Measurements from ENCODE around the gene ASPHD2. TPM values are rescaled to one million over a fixed set of nuclear protein-coding genes. Genes with fewer than 3 reads are reported as not detected.
"Not testable (repeated sequence)": the region's sequence is repeated elsewhere in the genome, so short reads cannot be mapped to it uniquely, and the experiment has no call there.

Gene ASPHD2, protein sequence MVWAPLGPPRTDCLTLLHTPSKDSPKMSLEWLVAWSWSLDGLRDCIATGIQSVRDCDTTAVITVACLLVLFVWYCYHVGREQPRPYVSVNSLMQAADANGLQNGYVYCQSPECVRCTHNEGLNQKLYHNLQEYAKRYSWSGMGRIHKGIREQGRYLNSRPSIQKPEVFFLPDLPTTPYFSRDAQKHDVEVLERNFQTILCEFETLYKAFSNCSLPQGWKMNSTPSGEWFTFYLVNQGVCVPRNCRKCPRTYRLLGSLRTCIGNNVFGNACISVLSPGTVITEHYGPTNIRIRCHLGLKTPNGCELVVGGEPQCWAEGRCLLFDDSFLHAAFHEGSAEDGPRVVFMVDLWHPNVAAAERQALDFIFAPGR
- total RNA-seq, result 0.32 TPM
- long read RNA-seq, partial matches to known transcripts, result 0 of 1 reads
- long read RNA-seq, other reads (novel, unspliced or antisense), result 0 of 1 reads

DNA sequence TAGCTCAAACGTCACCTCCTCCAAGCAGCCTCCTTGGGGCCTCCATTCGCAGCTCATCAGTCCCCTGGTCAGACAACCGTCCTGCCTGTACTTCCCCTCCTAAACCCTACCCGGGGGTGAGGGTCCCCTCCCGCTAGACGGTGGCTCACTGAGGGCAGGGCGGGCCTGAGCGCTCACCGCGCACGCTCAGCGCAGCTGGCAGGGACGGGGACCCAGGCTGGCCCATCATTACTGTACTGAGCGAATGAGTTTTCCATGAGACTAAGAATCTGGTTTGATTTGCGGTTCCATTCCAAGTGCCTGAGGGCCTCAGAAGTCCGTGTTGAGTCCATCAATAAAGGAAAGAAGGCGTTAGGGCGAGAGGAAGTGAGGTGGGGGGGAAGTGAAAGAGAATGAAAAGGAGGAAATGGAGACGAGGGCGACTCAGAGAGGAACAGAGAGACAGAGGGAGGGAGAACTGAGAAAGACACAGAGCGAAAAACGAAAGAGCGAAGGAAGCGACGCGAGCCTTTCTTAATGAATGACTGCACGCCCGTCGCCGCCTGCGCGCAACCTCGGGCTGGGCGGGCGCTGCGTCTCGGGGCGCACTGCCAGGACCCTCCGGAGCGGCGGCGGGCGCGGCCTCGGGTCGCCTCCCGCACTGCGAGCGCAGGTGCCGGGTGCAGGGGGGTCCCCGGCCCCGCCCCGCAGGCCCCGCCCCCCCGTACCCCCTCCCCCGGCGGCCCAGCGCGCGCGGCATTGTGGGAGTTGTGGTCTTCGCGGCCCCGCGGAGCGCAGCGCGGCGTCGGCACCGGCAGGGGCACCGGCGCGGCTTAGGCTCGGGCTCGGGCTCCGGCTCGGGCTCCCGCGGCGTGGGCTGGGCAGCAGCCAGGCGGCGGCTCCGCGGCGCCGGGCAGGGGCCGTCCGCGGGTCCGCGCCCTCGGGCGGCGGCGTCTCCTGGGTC, at the start of gene ASPHD2:
TSS of gene ASPHD2 (plus strand) at position 746 of the 943 bp plus-strand sequence. CDS start 4,356 bp downstream, outside the sequence.
- intact Hi-C loops (cut with DNase I), result no loop called here
- no peak for DNase-seq (ENCODE audit: low spot score)

DNA sequence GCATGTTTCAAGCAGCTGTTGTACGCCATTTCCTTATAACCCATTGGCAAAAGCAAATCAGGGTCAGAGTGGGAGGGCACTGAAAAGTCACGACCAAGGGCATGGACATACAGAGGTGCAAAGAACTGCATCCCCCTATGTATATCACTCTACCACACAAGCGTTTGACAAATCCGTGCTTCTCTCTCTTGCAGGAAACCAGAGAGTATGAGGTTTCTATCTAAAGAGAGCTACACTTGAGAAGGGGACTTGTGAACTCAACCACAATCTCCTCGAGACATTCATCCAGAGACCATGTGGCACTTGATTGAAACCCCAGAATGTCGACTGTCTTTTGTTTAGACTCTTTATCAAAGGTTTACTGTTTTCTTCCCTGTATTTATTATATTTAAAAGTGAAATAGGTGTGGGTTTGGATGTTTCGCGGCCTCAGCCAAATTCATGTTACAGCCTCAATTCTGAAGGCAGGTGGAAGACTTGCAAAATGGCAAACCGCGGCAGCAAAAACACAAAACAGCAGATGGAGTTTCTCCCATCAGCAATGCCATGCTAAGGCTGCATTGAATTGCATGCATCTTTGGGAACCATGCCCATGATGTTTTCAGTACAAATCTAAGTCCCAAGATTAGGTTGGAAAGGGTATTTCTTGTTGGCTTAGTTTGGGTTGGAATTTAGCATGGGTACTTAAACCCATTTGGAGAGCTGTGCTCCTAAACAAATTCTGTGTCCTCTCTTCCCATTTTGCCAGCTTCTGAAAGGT, 48.8 kb upstream of the ASPHD2 start:
- DNase-seq (ENCODE audit: low spot score), result no peak
- intact Hi-C loops (cut with DNase I), result no loop called here

DNA sequence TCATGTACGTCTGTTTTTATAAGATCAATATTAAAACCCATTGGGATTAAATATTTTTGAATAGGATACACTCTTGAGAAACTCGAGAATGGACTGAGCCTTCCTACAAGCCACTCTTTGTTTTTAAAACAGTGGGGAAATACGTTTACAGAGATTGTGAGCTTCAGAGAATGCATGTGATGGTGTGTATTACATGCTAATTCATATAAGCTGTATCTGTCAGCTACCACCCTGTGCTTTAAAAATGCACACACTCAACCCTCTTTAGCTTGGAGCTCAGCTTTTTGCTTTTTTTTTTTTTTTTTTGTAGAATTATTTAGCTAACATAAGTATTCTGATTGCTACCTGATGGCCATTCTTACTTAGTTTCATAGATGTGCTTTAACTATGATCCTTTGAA, 46.3 kb upstream of the ASPHD2 start:
- intact Hi-C loops (cut with DNase I), result no loop called here
- no peak for DNase-seq (ENCODE audit: low spot score)

DNA sequence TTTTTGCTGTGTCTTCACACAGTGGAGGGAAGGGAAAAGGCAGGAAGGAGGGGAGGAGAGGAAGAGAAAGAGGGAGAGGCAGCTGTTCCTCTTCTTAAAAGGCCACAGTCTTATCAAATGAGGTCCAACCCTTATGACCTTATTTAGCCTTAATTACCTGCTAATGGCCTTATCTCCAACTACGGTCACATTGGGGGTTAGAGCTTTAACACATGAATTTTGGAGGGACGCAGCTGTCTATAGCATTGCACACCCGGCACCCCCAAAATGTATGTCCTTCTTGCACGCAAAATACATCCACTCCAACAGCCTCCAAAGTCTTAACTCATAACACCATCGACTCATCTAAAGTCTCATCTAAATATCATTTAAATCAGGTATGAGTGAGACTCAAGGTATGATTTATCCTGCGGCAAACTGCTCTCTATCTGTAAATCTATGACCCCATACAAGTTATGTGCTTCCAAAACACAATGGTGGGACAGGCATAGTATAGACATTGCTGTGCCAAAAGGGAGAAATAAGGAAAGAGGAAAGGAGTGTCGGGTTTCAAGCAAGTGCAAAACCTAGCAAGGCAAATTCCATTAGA, 45.0 kb upstream of the ASPHD2 start:
- DNase-seq (ENCODE audit: low spot score), result no peak
- intact Hi-C loops (cut with DNase I), result no loop called here

DNA sequence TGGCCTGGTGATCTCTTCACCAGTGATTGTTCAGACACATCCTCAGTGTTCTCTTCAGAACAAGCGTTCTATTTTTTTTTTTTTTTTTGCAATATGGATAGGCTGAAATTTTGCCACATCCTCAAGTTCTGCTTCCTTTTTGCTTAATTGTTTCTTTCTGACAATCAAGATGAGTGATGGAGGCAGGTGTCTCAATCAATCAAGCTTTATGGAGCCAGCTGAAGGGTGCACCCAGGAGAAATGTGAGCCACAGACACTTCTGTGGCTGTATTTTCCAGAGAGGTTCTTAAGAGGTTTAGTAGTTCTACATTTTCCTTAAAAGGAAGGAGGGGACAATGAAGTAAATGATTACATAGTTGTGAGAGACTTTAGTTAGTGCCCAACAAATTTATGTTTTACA, 43.9 kb upstream of the ASPHD2 start:
- DNase-seq (ENCODE audit: low spot score), result no peak
- intact Hi-C loops (cut with DNase I), result no loop called here

DNA sequence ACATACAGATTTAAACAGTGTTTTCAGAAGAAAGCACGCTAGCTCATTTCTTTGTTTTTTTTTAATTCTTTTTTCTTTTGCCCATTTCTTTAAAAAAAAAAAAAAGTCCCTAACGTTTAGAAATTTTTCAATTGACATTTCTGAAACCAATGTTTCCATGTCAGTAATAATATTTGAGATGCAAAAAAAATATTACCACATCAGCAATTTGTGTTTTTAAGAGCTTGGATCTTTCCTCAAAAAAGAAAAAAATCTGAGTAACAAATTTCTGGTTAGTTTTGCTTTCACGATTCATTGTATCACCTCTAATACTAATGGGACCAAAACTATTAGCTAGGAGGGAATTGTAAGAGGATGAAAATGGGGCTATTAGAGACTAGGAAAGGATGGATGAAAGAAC, 39.9 kb upstream of the ASPHD2 start:
- intact Hi-C loops (cut with DNase I), result no loop called here
- no peak for DNase-seq (ENCODE audit: low spot score)

DNA sequence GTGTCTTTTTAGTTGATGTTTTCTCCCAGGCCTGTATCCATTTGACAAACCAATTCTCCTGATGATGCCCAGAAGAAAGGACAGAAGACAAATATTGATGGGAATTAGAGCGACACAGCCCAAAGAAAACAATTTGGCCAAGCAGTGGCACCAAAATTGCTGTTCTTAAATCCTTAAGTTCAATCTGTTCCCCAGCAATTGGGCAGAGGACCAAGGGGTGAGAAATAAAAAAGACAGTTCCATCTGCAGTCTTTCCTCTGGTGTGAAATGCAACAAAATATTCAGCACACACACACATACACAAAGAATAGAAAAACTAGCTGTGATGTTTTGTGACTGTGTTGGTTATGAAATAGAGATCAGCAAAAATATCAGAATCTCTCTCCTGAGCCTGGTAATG, 38.0 kb upstream of the ASPHD2 start:
- intact Hi-C loops (cut with DNase I), result no loop called here

DNA sequence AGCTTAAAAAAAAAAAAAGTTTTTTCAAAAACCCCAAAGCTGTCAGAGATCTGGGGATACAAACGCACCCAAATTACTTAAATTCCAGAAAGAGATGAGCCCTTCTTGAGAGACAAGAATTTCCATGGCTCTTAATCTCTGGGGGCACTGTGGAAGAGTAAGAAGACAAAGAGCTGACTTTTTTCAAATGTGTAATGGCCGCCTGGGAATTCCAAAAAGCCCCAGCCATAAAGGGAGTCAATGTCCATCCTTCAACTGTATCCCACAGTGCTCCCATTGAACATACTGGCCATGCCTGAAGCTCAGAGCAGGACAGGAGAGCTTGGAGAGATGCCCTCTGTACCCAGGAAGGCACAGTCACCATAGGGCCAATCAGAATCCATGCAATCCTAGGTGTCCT, 37.4 kb upstream of the ASPHD2 start:
- no peak for DNase-seq (ENCODE audit: low spot score)
- intact Hi-C loops (cut with DNase I), result loop anchor here (2.0 kb wide), 1 partner anchor 61 kb away; no protein-coding TSS in a partner anchor

More for the DNA sequence above, 38.0 kb upstream of the ASPHD2 start:
- DNase-seq (ENCODE audit: low spot score), result no peak

DNA sequence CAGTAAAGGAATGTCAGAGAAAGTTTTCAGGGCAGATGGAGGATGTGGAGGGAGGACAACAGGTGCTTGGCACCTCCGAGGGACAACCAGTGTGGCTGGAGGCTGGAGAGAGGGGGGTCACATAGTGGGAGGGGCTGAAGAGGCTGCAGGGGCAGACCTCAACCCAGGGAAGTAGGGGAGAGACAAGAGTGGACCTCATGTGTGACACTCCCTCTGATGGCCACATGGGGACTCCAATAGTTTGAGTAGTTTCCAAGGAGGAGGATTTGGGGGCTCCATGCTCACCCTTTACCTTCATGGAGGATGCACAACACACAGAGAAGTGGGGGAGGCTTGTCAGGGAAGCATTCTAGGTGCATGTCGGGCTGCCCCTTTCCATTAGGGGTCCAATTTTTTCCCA, 35.1 kb upstream of the ASPHD2 start:
- intact Hi-C loops (cut with DNase I), result loop anchor here (2.0 kb wide), 1 partner anchor 59 kb away; no protein-coding TSS in a partner anchor
- no peak for DNase-seq (ENCODE audit: low spot score)

DNA sequence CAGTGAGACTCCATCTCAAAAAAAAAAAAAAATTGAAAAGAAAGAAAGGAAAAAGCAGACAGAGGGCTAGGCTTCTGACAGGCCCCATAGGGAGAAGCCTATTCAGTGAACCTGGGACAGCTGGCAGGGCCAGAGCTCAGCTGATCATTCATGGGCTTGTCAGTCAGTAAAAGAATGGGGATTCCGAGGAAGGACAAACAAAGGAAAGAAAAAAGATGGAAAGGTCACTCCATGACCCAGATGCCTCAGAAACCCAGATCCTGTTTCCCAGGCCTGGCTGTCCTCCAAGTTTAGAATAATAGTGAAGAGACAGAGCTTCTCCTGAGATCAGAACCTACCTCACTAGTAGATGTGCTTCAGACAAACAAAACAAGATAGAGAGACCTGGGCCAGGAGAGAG, 34.3 kb upstream of the ASPHD2 start:
- intact Hi-C loops (cut with DNase I), result no loop called here
- no peak for DNase-seq (ENCODE audit: low spot score)

DNA sequence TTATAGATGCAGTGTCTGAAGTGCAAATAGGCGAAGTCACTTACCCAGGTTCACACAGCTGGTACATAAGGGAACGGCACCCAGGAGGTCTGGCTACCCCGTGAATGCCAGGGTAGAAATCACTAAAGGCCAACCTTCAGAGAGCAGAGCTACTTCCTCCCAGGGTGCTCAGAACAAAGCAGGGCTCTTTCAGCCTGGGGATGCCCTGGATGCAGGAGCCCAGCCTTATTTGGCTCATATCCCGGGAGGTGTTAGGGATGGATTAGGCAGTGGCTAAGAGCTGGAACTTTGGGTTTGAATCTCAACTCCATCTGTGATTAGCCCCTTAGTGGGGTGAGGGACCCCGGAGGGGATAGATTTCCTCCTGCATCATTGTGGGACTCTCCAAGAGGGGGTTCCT, 33.1 kb upstream of the ASPHD2 start:
- DNase-seq (ENCODE audit: low spot score), result no peak
- intact Hi-C loops (cut with DNase I), result no loop called here

DNA sequence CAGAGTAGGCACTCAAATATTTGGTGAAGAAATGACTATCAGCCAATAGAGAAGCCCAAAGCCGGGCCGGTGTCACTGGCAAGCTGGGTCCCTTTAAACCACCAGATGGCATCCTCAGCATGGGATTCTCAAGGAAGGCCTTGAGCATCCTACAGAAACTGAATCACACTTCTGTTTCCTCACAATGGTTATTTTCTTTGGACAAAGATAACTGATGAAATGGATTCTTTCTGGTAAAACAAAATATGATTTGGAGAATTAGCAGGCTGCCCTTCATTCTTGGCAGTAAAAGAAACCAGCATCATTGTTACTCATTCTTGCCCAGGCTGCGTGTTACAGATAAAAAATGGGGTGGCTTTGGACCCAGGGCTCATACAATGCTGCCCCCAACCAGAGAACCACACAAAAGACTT, 30.3 kb upstream of the ASPHD2 start:
- intact Hi-C loops (cut with DNase I), result no loop called here
- DNase-seq (ENCODE audit: low spot score), result no peak

DNA sequence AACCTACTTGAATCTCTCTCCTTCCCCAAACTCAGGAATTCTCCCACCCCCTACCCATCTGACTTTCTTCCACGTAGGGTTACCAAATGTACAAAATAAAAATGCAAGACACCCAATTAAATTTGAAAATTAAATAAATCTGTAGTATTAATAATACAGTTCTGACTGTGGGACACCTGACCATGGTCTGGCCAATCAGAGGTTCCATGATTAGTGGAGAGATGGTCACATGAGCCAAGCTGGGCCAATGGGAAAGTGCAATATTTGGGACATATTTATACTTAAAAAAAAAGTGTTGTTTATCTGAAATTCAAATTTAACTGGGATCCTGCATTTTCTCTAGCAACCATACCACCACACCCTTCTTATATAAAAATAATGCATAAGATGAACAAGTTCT, 29.8 kb upstream of the ASPHD2 start:
- intact Hi-C loops (cut with DNase I), result no loop called here
- DNase-seq (ENCODE audit: low spot score), result no peak

DNA sequence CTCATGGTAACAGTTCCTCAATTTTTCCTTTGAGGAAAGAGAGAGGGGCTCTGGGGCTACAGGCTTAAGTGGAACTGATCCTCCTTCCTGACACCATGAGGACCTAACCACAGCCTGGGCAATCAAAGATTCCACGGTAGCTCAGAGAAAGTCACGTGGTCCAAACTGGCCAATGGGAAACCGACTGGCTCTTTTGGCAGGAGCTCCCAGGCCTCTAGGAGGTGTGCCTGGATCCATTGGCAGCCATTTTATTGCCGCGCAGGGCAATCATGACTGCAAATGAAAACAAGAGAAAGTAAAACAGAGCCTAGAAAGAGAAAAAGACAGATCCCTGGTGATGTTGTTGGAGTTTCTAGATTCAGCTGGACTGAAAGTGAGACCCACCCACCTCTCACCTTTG, 27.3 kb upstream of the ASPHD2 start:
- intact Hi-C loops (cut with DNase I), result no loop called here
- DNase-seq (ENCODE audit: low spot score), result no peak

DNA sequence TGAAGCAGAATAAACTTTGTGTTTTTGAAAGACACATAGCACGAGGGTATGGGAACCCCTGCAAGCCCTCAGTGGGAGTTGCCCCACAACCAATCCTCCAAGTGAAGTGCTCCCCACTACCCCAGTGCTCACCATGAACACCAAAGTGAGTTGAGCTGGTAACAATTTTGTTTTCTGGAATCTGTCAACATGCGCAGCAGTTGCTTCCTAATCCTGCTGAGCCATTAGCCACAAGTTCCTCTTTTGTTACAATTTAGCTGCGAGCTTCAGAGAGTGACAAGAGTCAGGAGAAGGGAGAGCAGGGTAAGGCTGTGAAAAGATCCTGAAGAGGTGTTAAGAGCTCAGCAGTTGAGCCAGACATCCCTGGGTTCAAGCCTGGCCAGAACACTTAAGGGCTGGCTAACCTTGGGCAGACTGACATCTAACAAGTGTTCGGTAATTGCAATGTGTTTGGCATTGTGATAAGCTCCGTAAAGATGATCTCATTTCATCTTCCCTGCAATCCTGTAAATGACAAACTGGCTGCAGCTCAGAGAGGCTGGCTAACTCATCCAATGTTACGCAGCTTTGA, 24.1 kb upstream of the ASPHD2 start:
- intact Hi-C loops (cut with DNase I), result no loop called here

DNA sequence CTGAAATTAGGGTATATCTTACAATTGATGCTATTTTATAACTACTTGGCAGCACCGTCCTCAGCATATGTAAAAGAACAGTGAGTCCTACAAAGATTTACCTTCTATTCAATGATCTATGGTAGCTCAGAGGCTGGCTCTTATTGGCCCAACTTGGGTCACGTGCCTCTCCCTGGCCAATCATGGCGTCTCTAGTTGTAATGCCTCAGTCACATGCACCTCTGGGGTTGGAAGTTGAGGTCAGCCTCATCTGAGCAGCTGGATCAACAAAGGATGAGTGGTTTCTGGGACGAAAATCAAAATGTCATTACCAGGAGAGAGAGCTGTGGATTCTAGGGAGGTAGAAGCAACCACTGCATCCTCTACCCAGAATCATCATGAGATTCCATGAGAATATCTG, 22.9 kb upstream of the ASPHD2 start:
- DNase-seq (ENCODE audit: low spot score), result no peak
- intact Hi-C loops (cut with DNase I), result no loop called here

More for the DNA sequence above, 24.1 kb upstream of the ASPHD2 start:
- no peak for DNase-seq (ENCODE audit: low spot score)

DNA sequence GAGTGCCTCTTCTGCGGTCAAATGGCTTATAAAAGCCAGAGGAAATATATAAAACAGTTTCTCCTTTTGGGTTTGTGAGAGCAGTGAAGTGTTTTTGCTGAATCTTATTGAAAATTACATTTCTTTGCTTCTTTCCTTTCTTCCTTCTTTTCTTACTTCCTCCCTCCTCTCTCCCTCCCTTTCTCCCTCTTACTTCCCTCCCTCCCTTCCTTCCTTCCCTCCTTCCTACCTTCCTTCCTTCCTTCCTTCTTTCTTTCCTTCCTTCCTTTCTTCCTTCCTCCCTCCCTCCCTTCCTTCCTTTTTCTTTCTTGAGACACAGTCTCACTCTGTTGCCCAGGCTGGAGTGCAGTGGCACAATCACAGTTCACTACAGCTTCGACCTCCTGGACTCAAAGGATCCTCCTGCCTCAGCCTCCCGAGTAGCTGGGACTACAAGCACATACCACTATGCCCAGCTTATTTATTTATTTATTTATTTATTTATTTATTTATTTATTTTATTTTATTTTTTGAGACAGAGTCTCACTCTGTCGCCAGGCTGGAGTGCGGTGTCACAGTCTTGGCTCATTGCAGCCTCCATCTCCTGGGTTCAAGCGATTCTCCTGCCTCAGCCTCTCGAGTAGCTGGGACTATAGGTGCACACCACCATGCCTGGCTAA, 20.4 kb upstream of the ASPHD2 start:
- intact Hi-C loops (cut with DNase I); DNase-seq (ENCODE audit: low spot score): not testable (repeated sequence)

DNA sequence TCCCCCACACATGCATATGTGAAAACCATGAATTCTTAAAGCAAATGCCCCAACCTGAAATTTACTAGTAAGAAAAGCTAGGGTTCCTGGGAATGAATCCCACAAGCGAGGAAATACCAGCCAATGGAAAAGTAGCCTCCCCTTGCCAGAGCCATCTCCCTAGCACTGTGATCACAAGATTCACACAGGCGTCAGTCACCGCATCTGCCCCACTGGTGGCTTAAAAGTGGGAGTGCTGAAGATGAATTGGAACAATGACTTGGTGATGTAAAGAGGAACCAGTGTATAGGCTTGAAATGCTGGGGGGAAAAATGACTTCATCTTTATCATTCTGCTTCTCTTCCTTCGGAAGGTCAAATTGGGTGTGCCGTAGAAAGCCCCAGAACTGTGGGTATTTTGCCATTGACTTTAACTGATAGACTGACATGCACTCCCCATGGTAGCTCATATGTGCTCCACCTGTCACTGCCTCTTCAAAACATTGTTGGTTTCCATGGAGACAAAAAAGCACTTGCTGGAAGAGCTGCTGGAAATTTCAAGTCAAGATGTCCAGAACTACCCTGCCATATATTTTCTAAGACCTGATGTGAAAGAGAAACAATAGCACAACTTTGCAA, 19.2 kb upstream of the ASPHD2 start:
- intact Hi-C loops (cut with DNase I), result no loop called here
- DNase-seq (ENCODE audit: low spot score), result no peak

Data from cardiac septum (tissue), 1 donor.